HEK293 (cell line): ENCODE results near the gene MATR3.

Experiments used
- CTCF ChIA-PET: fragments of 350-600 bp; formaldehyde crosslinking; extraction: SDS; loops from one replicate; lab custom pipeline; 2021; ENCODE audit warnings: antibody characterized with exemption; lab: Yijun Ruan, JAX
- POLR2A ChIA-PET: fragments of 300-600 bp; formaldehyde crosslinking; extraction: SDS; loops from one replicate; lab custom pipeline; 2020; ENCODE audit warnings: antibody characterized with exemption, inconsistent platforms; lab: Yijun Ruan, JAX
- H3K27ac ChIP-seq: fragments of 200-500 bp; sonication (Bioruptor generic); 2 replicates; pipeline ENCODE4 v1.5.1; 2014; ENCODE audit warnings: low read depth, low read length, control low read depth, inconsistent platforms; ENCODE audit errors: extremely low read depth
- H3K36me3 ChIP-seq, 2 experiments: fragments of 200-500 bp in 1 of 2; sonication (Bioruptor generic) in 1 of 2; 1 replicate in 1 of 2; 2 replicates in 1 of 2; pipeline ENCODE4 v1.5.1; 2014 to 2017; ENCODE audit warnings: inconsistent platforms in 2 of 2, low read length in 2 of 2; ENCODE audit not compliant: control insufficient read depth in 2 of 2, insufficient read depth in 1 of 2
- H3K4me1 ChIP-seq: fragments of 200-500 bp; sonication (Bioruptor generic); 2 replicates; pipeline ENCODE4 v1.5.1; 2014; ENCODE audit warnings: mild to moderate bottlenecking, low read length, inconsistent platforms; ENCODE audit not compliant: control insufficient read depth, insufficient read depth
- H3K4me3 ChIP-seq: 2 replicates; pipeline ENCODE4 v1.5.1; 2011; ENCODE audit warnings: low read depth, mild to moderate bottlenecking, control low read depth, low read length, moderate library complexity
- H3K9me3 ChIP-seq: fragments of 200-500 bp; sonication (Bioruptor generic); 2 replicates; pipeline ENCODE4 v1.5.1; 2014; ENCODE audit warnings: low read depth, low read length, inconsistent platforms; ENCODE audit not compliant: control insufficient read depth, insufficient read depth
- EGR2 ChIP-seq: fragments of 450-650 bp; formaldehyde crosslinking; IDR thresholded peaks from 2 replicates; pipeline ENCODE4 v1.5.1; 2016; ENCODE audit warnings: low read depth, missing biosample characterization, missing genetic modification characterization
- GLIS1 ChIP-seq: fragments of 450-650 bp; formaldehyde crosslinking; IDR thresholded peaks from 2 replicates; pipeline ENCODE4 v1.5.1; 2016; ENCODE audit warnings: missing biosample characterization, missing genetic modification characterization
- GLIS2 ChIP-seq: fragments of 450-650 bp; formaldehyde crosslinking; IDR thresholded peaks from 2 replicates; pipeline ENCODE4 v1.5.1; 2016; ENCODE audit warnings: missing biosample characterization, missing genetic modification characterization
- PBX3 ChIP-seq: sonication (generic); formaldehyde crosslinking; IDR thresholded peaks from 2 replicates; pipeline ENCODE4 v1.8.1; 2022; ENCODE audit warnings: mild to moderate bottlenecking, moderate library complexity, missing genetic modification reagents
- PRDM10 ChIP-seq: fragments of 450-650 bp; formaldehyde crosslinking; IDR thresholded peaks from 2 replicates; pipeline ENCODE4 v1.5.1; 2016; ENCODE audit warnings: missing biosample characterization, missing genetic modification characterization
- SP7 ChIP-seq: fragments of 450-650 bp; formaldehyde crosslinking; IDR thresholded peaks from 2 replicates; pipeline ENCODE4 v1.5.1; 2016; ENCODE audit warnings: missing biosample characterization, missing genetic modification characterization
- ZBTB21 ChIP-seq: fragments of 450-650 bp; formaldehyde crosslinking; IDR thresholded peaks from 2 replicates; pipeline ENCODE4 v1.5.1; 2017; ENCODE audit warnings: missing biosample characterization, missing genetic modification characterization
- ZFHX2 ChIP-seq: fragments of 450-650 bp; formaldehyde crosslinking; conservative IDR thresholded peaks from 2 replicates; pipeline ENCODE4 v1.5.1; 2016; ENCODE audit warnings: missing biosample characterization, missing genetic modification characterization
- ZNF140 ChIP-seq: fragments of 450-650 bp; formaldehyde crosslinking; IDR thresholded peaks from 2 replicates; pipeline ENCODE4 v1.5.1; 2016; ENCODE audit warnings: missing biosample characterization, missing genetic modification characterization
- ZNF23 ChIP-seq: fragments of 450-650 bp; formaldehyde crosslinking; IDR thresholded peaks from 2 replicates; pipeline ENCODE4 v1.5.1; 2016; ENCODE audit warnings: missing biosample characterization, missing genetic modification characterization, borderline replicate concordance
- ZNF335 ChIP-seq: fragments of 450-650 bp; formaldehyde crosslinking; conservative IDR thresholded peaks from 2 replicates; pipeline ENCODE4 v1.5.1; 2016; ENCODE audit warnings: missing biosample characterization, missing genetic modification characterization
- ZNF398 ChIP-seq: fragments of 450-650 bp; formaldehyde crosslinking; IDR thresholded peaks from 2 replicates; pipeline ENCODE4 v1.5.1; 2017; ENCODE audit warnings: missing biosample characterization, missing genetic modification characterization
- ZNF518A ChIP-seq: fragments of 450-650 bp; formaldehyde crosslinking; conservative IDR thresholded peaks from 2 replicates; pipeline ENCODE4 v1.5.1; 2016; ENCODE audit warnings: low read depth, missing biosample characterization, missing genetic modification characterization
- ZNF664 ChIP-seq: fragments of 450-650 bp; formaldehyde crosslinking; IDR thresholded peaks from 2 replicates; pipeline ENCODE4 v1.5.1; 2016; ENCODE audit warnings: missing biosample characterization, missing genetic modification characterization

Gene MATR3

GRCh38 chr5:139293507-139294373, at the start of gene MATR3 (continued):
- peak; percentile 40 for TF ChIP-seq PBX3 (CRISPR knock-in tag)

GRCh38 chr5:139245637-139246339, 47.8 kb upstream of the MATR3 start:
- POLR2A ChIA-PET = interaction anchor here (1.0 kb wide), 1 partner anchor 28 kb away, joined by 5 read pairs; no protein-coding TSS in a partner anchor
- Histone ChIP-seq H3K36me3 (no peaks in the 10 kb centered on the region), H3K4me1 (peaks cover 13% of the 10 kb centered on the region), H3K4me3 (no peak overlapping the region), H3K9me3 (no peaks in the 10 kb centered on the region), H3K27ac (no peak overlapping the region)
- CTCF ChIA-PET = interaction anchor here (1.0 to 1.8 kb wide), 3 partner anchors 16 to 105 kb away, joined by 3 to 4 read pairs (median 3); no protein-coding TSS in a partner anchor
- TF ChIP-seq ZNF664 (tag by site-specific recombination) = peak; percentile 96
- no peak for TF ChIP-seq ZNF140 (tag by site-specific recombination)
- TF ChIP-seq GLIS2 (tag by site-specific recombination) = no peak

DNA sequence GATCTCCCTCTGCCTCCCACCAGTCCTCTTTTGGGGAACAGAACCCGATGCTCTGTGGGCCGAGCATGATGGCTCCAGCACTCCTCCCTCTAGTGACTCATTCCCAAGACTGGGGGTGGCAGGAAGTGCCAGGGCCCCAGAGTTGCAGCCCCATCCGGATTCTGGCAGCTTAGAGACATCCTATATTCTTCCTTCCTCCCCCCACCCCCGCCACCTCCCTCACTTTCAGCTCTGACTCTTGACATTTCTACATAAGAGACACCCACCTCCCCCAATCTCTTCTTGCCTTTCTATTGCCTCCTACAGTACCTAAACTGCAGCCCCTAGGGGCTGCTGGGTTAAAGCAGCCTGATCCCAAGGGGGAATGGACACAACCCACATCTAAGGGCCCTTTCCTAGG, 47.1 kb upstream of the MATR3 start:
- CTCF ChIA-PET = interaction anchor here (1.0 to 1.8 kb wide), 3 partner anchors 16 to 105 kb away, joined by 3 to 4 read pairs (median 3); no protein-coding TSS in a partner anchor
- TF ChIP-seq ZNF518A (tag by site-specific recombination) (peak; percentile 60), EGR2 (peak; percentile 85), SP7 (tag by site-specific recombination) (peak; percentile 32; the same call in 1 of the 2 replicates), GLIS1 (0 out of 2 replicates have a peak, but pooled peaks have one; percentile 15), PRDM10 (tag by site-specific recombination) (no peak), ZBTB21 (tag by site-specific recombination) (no peak), GLIS2 (tag by site-specific recombination) (peak; percentile 60; the same call in 1 of the 2 replicates), ZNF398 (tag by site-specific recombination) (peak; percentile 94), ZNF23 (tag by site-specific recombination) (no peak), ZFHX2 (tag by site-specific recombination) (peak; percentile 91), ZNF335 (peak; percentile 24; the same call in 1 of the 2 replicates)
- Histone ChIP-seq H3K9me3 (no peaks in the 10 kb centered on the region), H3K4me1 (peaks cover 13% of the 10 kb centered on the region), H3K36me3 (no peaks in the 10 kb centered on the region), H3K4me3 (no peak overlapping the region), H3K27ac (no peak overlapping the region)
- POLR2A ChIA-PET = no interaction called here
